Measurements from ENCODE around the gene DENND6B.

Gene DENND6B

GRCh38 chr22:50271519-50271970, 55.3 kb downstream of the DENND6B start:
- H3K4me3 ChIP-seq (ENCODE audit: insufficient read depth in 1 of 2, low read depth in 1 of 2, low read length in 2 of 2): peak overlapping the region; percentile 23 to 75
- no peak overlapping the region for H2AK5ac ChIP-seq (ENCODE audit: low read length, severe bottlenecking)
- peaks cover 47% of the 10 kb centered on the region for H3K4me1 ChIP-seq (ENCODE audit: control insufficient read depth, insufficient read depth, low read depth, low read length)
- no peak overlapping the region for H2AFZ ChIP-seq (ENCODE audit: low read depth, low read length)
- H2BK15ac ChIP-seq (ENCODE audit: low read depth, poor library complexity, severe bottlenecking): no peak overlapping the region
- no peak overlapping the region for H4K8ac ChIP-seq (ENCODE audit: low read length)
- peaks cover 27 to 45% of the 10 kb centered on the region in 2 experiments for H3K36me3 ChIP-seq (ENCODE audit: control insufficient read depth in 1 of 2, insufficient read depth in 2 of 2, low read depth in 1 of 2, low read length in 2 of 2)
- no peak overlapping the region for H3K27ac ChIP-seq (ENCODE audit: low read length, poor library complexity, severe bottlenecking)
- peak overlapping the region in 1 of 2 experiments; percentile 22 for H3K4ac ChIP-seq (ENCODE audit: low read depth in 1 of 2, low read length in 2 of 2)
- H3K4me2 ChIP-seq (ENCODE audit: low read length, poor library complexity, severe bottlenecking): peak overlapping the region; percentile 95
- no peak overlapping the region for H4K91ac ChIP-seq (ENCODE audit: low read length)
- H3K9me3 ChIP-seq (ENCODE audit: control insufficient read depth, low read length): no peaks in the 10 kb centered on the region
- no peak overlapping the region for H2BK120ac ChIP-seq (ENCODE audit: low read depth, low read length)
- H3K18ac ChIP-seq (ENCODE audit: low read depth in 1 of 2, low read length in 2 of 2): peak overlapping the region in 1 of 2 experiments; percentile 83
- H3K27me3 ChIP-seq (ENCODE audit: control insufficient read depth in 1 of 2, insufficient read depth in 1 of 2, low read length in 2 of 2): peaks cover 0 to 7% of the 10 kb centered on the region in 2 experiments
- no peak overlapping the region for H3K9ac ChIP-seq (ENCODE audit: low read length)
- no peak overlapping the region for H3K14ac ChIP-seq (ENCODE audit: low read length in 2 of 2)
- peaks cover 2% of the 10 kb centered on the region for H3K79me1 ChIP-seq (replicated peaks; ENCODE audit: low read length, poor library complexity, severe bottlenecking)
- no peak overlapping the region for H2BK5ac ChIP-seq (ENCODE audit: low read depth, low read length, poor library complexity, severe bottlenecking)
- DNase-seq: peak; percentile 69
- WGBS: 3% methylated on average over 21 of the region's 45 CpGs
- H2BK12ac ChIP-seq (ENCODE audit: low read length in 2 of 2): no peak overlapping the region
- H3K23ac ChIP-seq (ENCODE audit: low read length in 2 of 2): no peak overlapping the region

GRCh38 chr22:50270666-50271394, 56.0 kb downstream of the DENND6B start:
- H2BK5ac ChIP-seq (ENCODE audit: low read depth, low read length, poor library complexity, severe bottlenecking): no peak overlapping the region
- H3K4me1 ChIP-seq (ENCODE audit: control insufficient read depth, insufficient read depth, low read depth, low read length): peaks cover 43% of the 10 kb centered on the region

DNA sequence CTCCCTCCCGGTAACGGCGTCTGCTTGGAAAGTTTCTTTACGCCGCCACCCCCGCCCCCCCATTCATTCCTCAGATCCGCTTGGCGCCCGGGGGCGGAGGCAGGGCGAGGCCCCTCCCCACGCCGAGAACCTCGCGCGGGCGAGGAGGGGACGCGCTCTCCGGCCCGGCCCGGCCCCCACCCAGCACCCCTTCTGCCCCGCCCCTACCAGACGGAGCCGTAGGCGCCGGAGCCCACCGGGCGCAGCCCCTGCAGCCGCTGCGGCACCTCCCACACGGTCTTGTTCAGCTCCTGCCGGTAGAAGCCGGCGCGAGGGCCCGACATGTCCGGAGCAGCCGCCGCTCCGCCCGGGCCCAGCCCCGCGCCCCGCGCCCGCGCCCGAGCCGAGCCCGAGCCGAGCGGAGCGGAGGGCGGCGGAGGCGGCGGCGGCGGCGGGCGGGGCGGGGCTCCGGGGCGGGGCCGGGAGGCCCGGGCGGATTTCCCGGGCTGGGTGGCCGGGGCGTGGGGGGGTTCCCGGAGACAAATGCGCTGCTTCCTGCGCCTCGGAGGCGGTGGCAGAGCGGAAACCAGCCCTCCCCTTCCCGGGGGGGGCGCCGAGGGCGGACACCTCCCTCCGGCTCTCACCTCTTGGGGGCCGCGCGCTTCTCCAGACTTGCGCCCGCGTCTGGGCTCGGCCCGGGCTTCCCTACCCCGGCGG, 56.7 kb downstream of the DENND6B start, which contains the start of gene MAPK11:
Gene MAPK11 (minus strand): TSS at position 411 of the 696 bp plus-strand sequence. CDS start 88 bp downstream, at position 323.
- Histone ChIP-seq H2BK12ac (ENCODE audit: low read length in 2 of 2) (peak within 1 kb of the TSS in 1 of 2 experiments; percentile 18), H3K18ac (ENCODE audit: low read depth in 1 of 2, low read length in 2 of 2) (peak within 1 kb of the TSS in 1 of 2 experiments; percentile 11), H3K27me3 (ENCODE audit: control insufficient read depth in 1 of 2, insufficient read depth in 1 of 2, low read length in 2 of 2) (peaks cover 0 to 15% of the 10 kb centered on the region in 2 experiments), H3K14ac (ENCODE audit: low read length in 2 of 2) (no peak within 1 kb of the TSS), H2BK120ac (ENCODE audit: low read depth, low read length) (no peak within 1 kb of the TSS), H3K36me3 (ENCODE audit: control insufficient read depth in 1 of 2, insufficient read depth in 2 of 2, low read depth in 1 of 2, low read length in 2 of 2) (peaks cover 14 to 33% of the 10 kb centered on the region in 2 experiments), H3K4me2 (ENCODE audit: low read length, poor library complexity, severe bottlenecking) (peak within 1 kb of the TSS; percentile 95), H3K4me1 (ENCODE audit: control insufficient read depth, insufficient read depth, low read depth, low read length) (peaks cover 43% of the 10 kb centered on the region), H2BK5ac (ENCODE audit: low read depth, low read length, poor library complexity, severe bottlenecking) (no peak within 1 kb of the TSS), H2BK15ac (ENCODE audit: low read depth, poor library complexity, severe bottlenecking) (peak within 1 kb of the TSS; percentile 35), H2AK5ac (ENCODE audit: low read length, severe bottlenecking) (no peak within 1 kb of the TSS), H2AFZ (ENCODE audit: low read depth, low read length) (peak within 1 kb of the TSS; percentile 62), H3K4me3 (ENCODE audit: insufficient read depth in 1 of 2, low read depth in 1 of 2, low read length in 2 of 2) (peak within 1 kb of the TSS; percentile 61 to 75), H3K9ac (ENCODE audit: low read length) (peak within 1 kb of the TSS; percentile 43), H4K91ac (ENCODE audit: low read length) (no peak within 1 kb of the TSS), H3K79me1 (replicated peaks; ENCODE audit: low read length, poor library complexity, severe bottlenecking) (no peaks in the 10 kb centered on the region), H3K27ac (ENCODE audit: low read length, poor library complexity, severe bottlenecking) (no peak within 1 kb of the TSS), H3K9me3 (ENCODE audit: control insufficient read depth, low read length) (no peaks in the 10 kb centered on the region), H3K23ac (ENCODE audit: low read length in 2 of 2) (peak within 1 kb of the TSS in 1 of 2 experiments; percentile 51), H3K4ac (ENCODE audit: low read depth in 1 of 2, low read length in 2 of 2) (no peak within 1 kb of the TSS), H4K8ac (ENCODE audit: low read length) (peak within 1 kb of the TSS; percentile 31)
- 2% methylated on average over 28 of the region's 92 CpGs for WGBS
- DNase-seq: peak; percentile 33

More at GRCh38 chr22:50270666-50271394, 56.0 kb downstream of the DENND6B start:
- peaks cover 21 to 40% of the 10 kb centered on the region in 2 experiments for H3K36me3 ChIP-seq (ENCODE audit: control insufficient read depth in 1 of 2, insufficient read depth in 2 of 2, low read depth in 1 of 2, low read length in 2 of 2)
- no peak overlapping the region for H4K8ac ChIP-seq (ENCODE audit: low read length)
- no peak overlapping the region for H2AFZ ChIP-seq (ENCODE audit: low read depth, low read length)
- H3K23ac ChIP-seq (ENCODE audit: low read length in 2 of 2): peak overlapping the region in 1 of 2 experiments; percentile 51
- H3K18ac ChIP-seq (ENCODE audit: low read depth in 1 of 2, low read length in 2 of 2): no peak overlapping the region
- H3K4ac ChIP-seq (ENCODE audit: low read depth in 1 of 2, low read length in 2 of 2): no peak overlapping the region
- H3K9me3 ChIP-seq (ENCODE audit: control insufficient read depth, low read length): no peaks in the 10 kb centered on the region
- peaks cover 0 to 11% of the 10 kb centered on the region in 2 experiments for H3K27me3 ChIP-seq (ENCODE audit: control insufficient read depth in 1 of 2, insufficient read depth in 1 of 2, low read length in 2 of 2)
- WGBS: 6% methylated on average over 53 of the region's 53 CpGs
- peaks cover 1% of the 10 kb centered on the region for H3K79me1 ChIP-seq (replicated peaks; ENCODE audit: low read length, poor library complexity, severe bottlenecking)
- no peak overlapping the region for H4K91ac ChIP-seq (ENCODE audit: low read length)
- peak overlapping the region; percentile 61 to 75 for H3K4me3 ChIP-seq (ENCODE audit: insufficient read depth in 1 of 2, low read depth in 1 of 2, low read length in 2 of 2)
- no peak overlapping the region for H2BK120ac ChIP-seq (ENCODE audit: low read depth, low read length)
- H3K14ac ChIP-seq (ENCODE audit: low read length in 2 of 2): no peak overlapping the region
- H2AK5ac ChIP-seq (ENCODE audit: low read length, severe bottlenecking): no peak overlapping the region
- H2BK12ac ChIP-seq (ENCODE audit: low read length in 2 of 2): no peak overlapping the region
- H2BK15ac ChIP-seq (ENCODE audit: low read depth, poor library complexity, severe bottlenecking): peak overlapping the region; percentile 35
- H3K4me2 ChIP-seq (ENCODE audit: low read length, poor library complexity, severe bottlenecking): peak overlapping the region; percentile 95
- peak overlapping the region; percentile 43 for H3K9ac ChIP-seq (ENCODE audit: low read length)
- H3K27ac ChIP-seq (ENCODE audit: low read length, poor library complexity, severe bottlenecking): no peak overlapping the region
- DNase-seq: peak; percentile 81

DNA sequence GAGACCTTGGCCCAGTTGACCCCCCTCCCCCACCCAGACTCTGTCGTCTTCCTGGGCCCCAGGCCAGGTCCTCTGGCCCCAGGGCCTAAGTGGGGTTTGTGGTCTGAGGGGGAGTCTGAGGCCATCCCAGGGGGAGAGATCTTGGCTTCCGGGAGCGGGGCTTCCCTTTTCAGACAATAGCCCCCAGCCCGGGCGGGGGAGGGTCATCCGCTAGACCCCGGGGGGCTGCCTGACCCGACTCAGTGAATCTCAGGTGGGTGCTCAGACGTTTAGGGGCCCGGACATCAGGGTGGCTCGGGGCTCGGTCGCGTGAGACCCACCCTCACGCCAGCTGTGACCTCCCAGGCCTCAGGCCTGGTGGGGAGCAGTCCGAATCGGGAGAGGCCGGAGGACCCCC, 57.2 kb downstream of the DENND6B start:
- no peak overlapping the region for H3K14ac ChIP-seq (ENCODE audit: low read length in 2 of 2)
- H2BK12ac ChIP-seq (ENCODE audit: low read length in 2 of 2): peak overlapping the region in 1 of 2 experiments; percentile 6
- H4K91ac ChIP-seq (ENCODE audit: low read length): no peak overlapping the region
- peak overlapping the region; percentile 31 for H4K8ac ChIP-seq (ENCODE audit: low read length)
- 27% methylated on average over 17 of the region's 18 CpGs for WGBS
- no peak overlapping the region for H2BK120ac ChIP-seq (ENCODE audit: low read depth, low read length)
- H3K4me1 ChIP-seq (ENCODE audit: control insufficient read depth, insufficient read depth, low read depth, low read length): peaks cover 43% of the 10 kb centered on the region
- no peak overlapping the region for H2BK5ac ChIP-seq (ENCODE audit: low read depth, low read length, poor library complexity, severe bottlenecking)
- H3K4ac ChIP-seq (ENCODE audit: low read depth in 1 of 2, low read length in 2 of 2): no peak overlapping the region
- H3K18ac ChIP-seq (ENCODE audit: low read depth in 1 of 2, low read length in 2 of 2): peak overlapping the region in 1 of 2 experiments; percentile 11
- H3K27me3 ChIP-seq (ENCODE audit: control insufficient read depth in 1 of 2, insufficient read depth in 1 of 2, low read length in 2 of 2): peaks cover 0 to 17% of the 10 kb centered on the region in 2 experiments
- H3K9ac ChIP-seq (ENCODE audit: low read length): no peak overlapping the region
- peak overlapping the region in 1 of 2 experiments; percentile 56 for H3K4me3 ChIP-seq (ENCODE audit: insufficient read depth in 1 of 2, low read depth in 1 of 2, low read length in 2 of 2)
- H2BK15ac ChIP-seq (ENCODE audit: low read depth, poor library complexity, severe bottlenecking): no peak overlapping the region
- no peaks in the 10 kb centered on the region for H3K79me1 ChIP-seq (replicated peaks; ENCODE audit: low read length, poor library complexity, severe bottlenecking)
- no peak overlapping the region for H2AFZ ChIP-seq (ENCODE audit: low read depth, low read length)
- H3K4me2 ChIP-seq (ENCODE audit: low read length, poor library complexity, severe bottlenecking): peak overlapping the region; percentile 85
- no peak overlapping the region for H2AK5ac ChIP-seq (ENCODE audit: low read length, severe bottlenecking)
- H3K9me3 ChIP-seq (ENCODE audit: control insufficient read depth, low read length): no peaks in the 10 kb centered on the region
- H3K36me3 ChIP-seq (ENCODE audit: control insufficient read depth in 1 of 2, insufficient read depth in 2 of 2, low read depth in 1 of 2, low read length in 2 of 2): peaks cover 10 to 34% of the 10 kb centered on the region in 2 experiments
- H3K27ac ChIP-seq (ENCODE audit: low read length, poor library complexity, severe bottlenecking): no peak overlapping the region
- no peak for DNase-seq
- H3K23ac ChIP-seq (ENCODE audit: low read length in 2 of 2): no peak overlapping the region
